ENCODE measurements around the gene UNC5C. TPM values are rescaled to one million over a fixed set of nuclear protein-coding genes. Genes with fewer than 3 reads are reported as not detected.

Gene UNC5C
- total RNA-seq, 1 experiment from 2014 or later: 1.0 TPM

- TF ChIP-seq ZSCAN18 (CRISPR knock-in tag; IDR thresholded peaks at IDR 0.05) (no peak), GTF2I (CRISPR knock-in tag; conservative IDR thresholded peaks at IDR 0.05) (no peak), ELF4 (CRISPR knock-in tag; IDR thresholded peaks at IDR 0.05; ENCODE audit: low read depth) (no peak), NFE2L1 (CRISPR knock-in tag; IDR thresholded peaks at IDR 0.05) (no peak), ZNF281 (CRISPR knock-in tag; IDR thresholded peaks at IDR 0.05) (no peak), CDX4 (CRISPR knock-in tag; IDR thresholded peaks at IDR 0.05; ENCODE audit: borderline replicate concordance) (no peak)
- TF ChIP-seq, protein P1, sequence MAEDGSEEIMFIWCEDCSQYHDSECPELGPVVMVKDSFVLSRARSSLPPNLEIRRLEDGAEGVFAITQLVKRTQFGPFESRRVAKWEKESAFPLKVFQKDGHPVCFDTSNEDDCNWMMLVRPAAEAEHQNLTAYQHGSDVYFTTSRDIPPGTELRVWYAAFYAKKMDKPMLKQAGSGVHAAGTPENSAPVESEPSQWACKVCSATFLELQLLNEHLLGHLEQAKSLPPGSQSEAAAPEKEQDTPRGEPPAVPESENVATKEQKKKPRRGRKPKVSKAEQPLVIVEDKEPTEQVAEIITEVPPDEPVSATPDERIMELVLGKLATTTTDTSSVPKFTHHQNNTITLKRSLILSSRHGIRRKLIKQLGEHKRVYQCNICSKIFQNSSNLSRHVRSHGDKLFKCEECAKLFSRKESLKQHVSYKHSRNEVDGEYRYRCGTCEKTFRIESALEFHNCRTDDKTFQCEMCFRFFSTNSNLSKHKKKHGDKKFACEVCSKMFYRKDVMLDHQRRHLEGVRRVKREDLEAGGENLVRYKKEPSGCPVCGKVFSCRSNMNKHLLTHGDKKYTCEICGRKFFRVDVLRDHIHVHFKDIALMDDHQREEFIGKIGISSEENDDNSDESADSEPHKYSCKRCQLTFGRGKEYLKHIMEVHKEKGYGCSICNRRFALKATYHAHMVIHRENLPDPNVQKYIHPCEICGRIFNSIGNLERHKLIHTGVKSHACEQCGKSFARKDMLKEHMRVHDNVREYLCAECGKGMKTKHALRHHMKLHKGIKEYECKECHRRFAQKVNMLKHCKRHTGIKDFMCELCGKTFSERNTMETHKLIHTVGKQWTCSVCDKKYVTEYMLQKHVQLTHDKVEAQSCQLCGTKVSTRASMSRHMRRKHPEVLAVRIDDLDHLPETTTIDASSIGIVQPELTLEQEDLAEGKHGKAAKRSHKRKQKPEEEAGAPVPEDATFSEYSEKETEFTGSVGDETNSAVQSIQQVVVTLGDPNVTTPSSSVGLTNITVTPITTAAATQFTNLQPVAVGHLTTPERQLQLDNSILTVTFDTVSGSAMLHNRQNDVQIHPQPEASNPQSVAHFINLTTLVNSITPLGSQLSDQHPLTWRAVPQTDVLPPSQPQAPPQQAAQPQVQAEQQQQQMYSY (CRISPR knock-in tag; IDR thresholded peaks at IDR 0.05): no peak
Measured at GRCh38 chr4:95388911-95389310, 159.9 kb downstream of the UNC5C start (continued).

GRCh38 chr4:95387719-95388118, 161.1 kb downstream of the UNC5C start:
- H3K27me3 Mint-ChIP-seq (ENCODE audit: low read depth): peaks cover 93% of the 10 kb centered on the region
- DNase-seq (ENCODE audit: low spot score) (no peak), ATAC-seq (no peak)
- no peak overlapping the region for H3K4me3 Mint-ChIP-seq
- ChIA-PET POLR2A (no interaction called here), CTCF (interaction anchor here (1.6 kb wide), 1 partner anchor 24 kb away, joined by 5 read pairs; no protein-coding TSS in a partner anchor)
- H3K36me3 Mint-ChIP-seq: no peaks in the 10 kb centered on the region
- peaks cover 23% of the 10 kb centered on the region for H3K4me1 Mint-ChIP-seq
- H3K9me3 Mint-ChIP-seq: no peaks in the 10 kb centered on the region
- no peak overlapping the region for H3K27ac Mint-ChIP-seq
- no peak for TF ChIP-seq NR2C2 (CRISPR knock-in tag; IDR thresholded peaks at IDR 0.05)
- TF ChIP-seq ATF6 (CRISPR knock-in tag; IDR thresholded peaks at IDR 0.05): no peak
- no peak for TF ChIP-seq PRRX2 (CRISPR knock-in tag; IDR thresholded peaks at IDR 0.05)
- TF ChIP-seq ZNF416 (CRISPR knock-in tag; IDR thresholded peaks at IDR 0.05): no peak
- TF ChIP-seq CREB1 (CRISPR knock-in tag; IDR thresholded peaks at IDR 0.05): no peak
- TF ChIP-seq, protein P2, sequence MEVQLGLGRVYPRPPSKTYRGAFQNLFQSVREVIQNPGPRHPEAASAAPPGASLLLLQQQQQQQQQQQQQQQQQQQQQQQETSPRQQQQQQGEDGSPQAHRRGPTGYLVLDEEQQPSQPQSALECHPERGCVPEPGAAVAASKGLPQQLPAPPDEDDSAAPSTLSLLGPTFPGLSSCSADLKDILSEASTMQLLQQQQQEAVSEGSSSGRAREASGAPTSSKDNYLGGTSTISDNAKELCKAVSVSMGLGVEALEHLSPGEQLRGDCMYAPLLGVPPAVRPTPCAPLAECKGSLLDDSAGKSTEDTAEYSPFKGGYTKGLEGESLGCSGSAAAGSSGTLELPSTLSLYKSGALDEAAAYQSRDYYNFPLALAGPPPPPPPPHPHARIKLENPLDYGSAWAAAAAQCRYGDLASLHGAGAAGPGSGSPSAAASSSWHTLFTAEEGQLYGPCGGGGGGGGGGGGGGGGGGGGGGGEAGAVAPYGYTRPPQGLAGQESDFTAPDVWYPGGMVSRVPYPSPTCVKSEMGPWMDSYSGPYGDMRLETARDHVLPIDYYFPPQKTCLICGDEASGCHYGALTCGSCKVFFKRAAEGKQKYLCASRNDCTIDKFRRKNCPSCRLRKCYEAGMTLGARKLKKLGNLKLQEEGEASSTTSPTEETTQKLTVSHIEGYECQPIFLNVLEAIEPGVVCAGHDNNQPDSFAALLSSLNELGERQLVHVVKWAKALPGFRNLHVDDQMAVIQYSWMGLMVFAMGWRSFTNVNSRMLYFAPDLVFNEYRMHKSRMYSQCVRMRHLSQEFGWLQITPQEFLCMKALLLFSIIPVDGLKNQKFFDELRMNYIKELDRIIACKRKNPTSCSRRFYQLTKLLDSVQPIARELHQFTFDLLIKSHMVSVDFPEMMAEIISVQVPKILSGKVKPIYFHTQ (CRISPR knock-in tag; IDR thresholded peaks at IDR 0.05): no peak
- TF ChIP-seq NR1H2 (CRISPR knock-in tag; IDR thresholded peaks at IDR 0.05): no peak
- TF ChIP-seq JAZF1 (CRISPR knock-in tag; IDR thresholded peaks at IDR 0.05): no peak
- TF ChIP-seq, protein P3, sequence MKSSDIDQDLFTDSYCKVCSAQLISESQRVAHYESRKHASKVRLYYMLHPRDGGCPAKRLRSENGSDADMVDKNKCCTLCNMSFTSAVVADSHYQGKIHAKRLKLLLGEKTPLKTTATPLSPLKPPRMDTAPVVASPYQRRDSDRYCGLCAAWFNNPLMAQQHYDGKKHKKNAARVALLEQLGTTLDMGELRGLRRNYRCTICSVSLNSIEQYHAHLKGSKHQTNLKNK (CRISPR knock-in tag; IDR thresholded peaks at IDR 0.05): no peak
- TF ChIP-seq SMAD4 (CRISPR knock-in tag; IDR thresholded peaks at IDR 0.05): no peak
- no peak for TF ChIP-seq ZNF138 (CRISPR knock-in tag; conservative IDR thresholded peaks at IDR 0.05)
- no peak for TF ChIP-seq IRF1 (CRISPR knock-in tag; IDR thresholded peaks at IDR 0.05)
- TF ChIP-seq FOXP1 (CRISPR knock-in tag; IDR thresholded peaks at IDR 0.05; ENCODE audit: borderline replicate concordance): no peak
- no peak for TF ChIP-seq HMGXB4 (CRISPR knock-in tag; IDR thresholded peaks at IDR 0.05)
